ENCODE measurements around the gene NEU1. TPM values are rescaled to one million over a fixed set of nuclear protein-coding genes. Genes with fewer than 3 reads are reported as not detected.
"Not testable (repeated sequence)": the region's sequence is repeated elsewhere in the genome, so short reads cannot be mapped to it uniquely, and the experiment has no call there.

Gene NEU1
- total RNA-seq, 1 donor from 2014 or later: 82.6 TPM

DNA sequence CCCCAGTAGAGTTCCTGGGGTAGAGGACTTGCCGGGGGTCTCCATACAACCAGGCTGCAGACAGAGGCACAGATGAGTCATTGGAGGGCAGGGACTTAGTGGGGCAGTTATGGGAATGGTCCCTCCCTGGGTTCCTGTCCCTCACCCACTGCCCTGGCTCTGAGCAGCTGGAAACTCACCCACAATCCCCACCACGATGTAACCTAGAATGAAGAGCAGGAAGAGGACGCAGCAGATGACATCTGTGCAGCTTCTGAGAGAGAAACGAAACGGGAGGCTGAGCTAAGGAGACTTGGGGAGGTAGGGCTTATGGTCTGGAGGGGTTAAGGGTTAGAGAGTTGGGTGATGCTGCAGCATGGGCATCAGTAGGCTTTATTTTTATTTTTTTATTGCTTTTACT is 13.3 kb upstream of the NEU1 start:
- DNase-seq (ENCODE audit: extremely low read depth, low read depth, low spot score): no peak

- DNase-seq (ENCODE audit: extremely low read depth, low read depth, low spot score): no peak
These were observed 12.4 kb upstream of the NEU1 start for GRCh38 chr6:31874836-31875572.

DNA sequence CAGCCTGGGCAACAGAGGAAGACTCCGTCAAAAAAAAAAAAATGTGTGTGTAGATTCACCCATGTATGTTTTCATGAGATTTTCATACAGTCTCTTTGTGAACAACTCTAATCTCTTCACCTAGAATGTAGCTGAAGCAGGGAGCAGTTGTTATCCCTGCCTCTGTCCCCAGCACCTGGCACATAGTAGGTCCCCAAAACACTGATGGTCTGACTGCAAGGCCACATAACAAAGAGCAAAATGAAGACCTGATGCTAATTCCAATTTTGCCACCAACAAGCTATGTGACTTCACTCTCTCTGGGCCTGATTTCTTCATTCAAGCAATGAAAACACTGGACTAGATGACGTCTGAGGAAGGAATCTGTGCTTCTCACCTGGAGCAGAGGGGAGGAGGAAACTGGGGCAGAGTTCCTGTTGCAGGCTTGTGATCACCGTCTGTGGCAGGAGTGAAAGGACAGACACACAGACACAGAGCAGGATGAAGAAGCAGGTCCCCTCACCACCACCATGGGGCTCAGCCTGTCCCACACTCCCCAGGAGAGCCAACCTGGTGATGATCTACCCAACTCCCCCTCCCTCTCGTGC is 11.6 kb upstream of the NEU1 start:
- DNase-seq (ENCODE audit: extremely low read depth, low read depth, low spot score): no peak

DNA sequence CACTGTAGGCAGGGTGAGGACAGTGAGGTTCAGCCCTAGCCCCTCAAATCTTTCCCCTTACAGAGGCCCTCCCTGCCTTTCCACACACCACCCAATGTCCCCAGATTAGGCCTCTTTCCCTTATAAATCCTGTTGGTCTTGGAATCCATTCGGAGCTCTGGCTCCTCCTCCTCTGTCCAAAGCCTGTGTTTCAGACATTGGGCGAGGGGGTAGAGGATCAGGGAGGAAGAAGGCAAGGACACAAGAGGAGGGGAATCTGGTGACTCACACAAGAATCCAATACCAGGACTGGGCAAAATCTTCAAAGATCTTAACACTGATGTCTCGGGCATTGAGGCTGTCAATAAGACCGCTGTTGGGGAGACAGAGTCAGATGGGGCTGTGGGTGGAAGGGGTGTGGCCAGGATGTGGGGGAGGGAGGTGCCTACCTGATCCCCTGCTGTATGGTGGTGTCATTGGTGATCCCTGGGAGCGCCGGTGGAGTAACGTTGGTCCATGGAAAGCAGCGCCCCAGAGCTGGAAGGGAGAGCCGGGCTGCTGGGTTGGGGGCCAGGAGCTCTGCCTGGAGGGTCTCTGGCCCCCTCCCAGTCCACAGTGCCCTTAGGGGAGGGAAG is 8.5 kb upstream of the NEU1 start:
- DNase-seq (ENCODE audit: extremely low read depth, low read depth, low spot score): no peak

GRCh38 chr6:31870385-31870921 is 7.8 kb upstream of the NEU1 start:
- DNase-seq (ENCODE audit: extremely low read depth, low read depth, low spot score): no peak

- no peak for DNase-seq (ENCODE audit: extremely low read depth, low read depth, low spot score)
These were observed 6.7 kb upstream of the NEU1 start for GRCh38 chr6:31869343-31869742.

DNA sequence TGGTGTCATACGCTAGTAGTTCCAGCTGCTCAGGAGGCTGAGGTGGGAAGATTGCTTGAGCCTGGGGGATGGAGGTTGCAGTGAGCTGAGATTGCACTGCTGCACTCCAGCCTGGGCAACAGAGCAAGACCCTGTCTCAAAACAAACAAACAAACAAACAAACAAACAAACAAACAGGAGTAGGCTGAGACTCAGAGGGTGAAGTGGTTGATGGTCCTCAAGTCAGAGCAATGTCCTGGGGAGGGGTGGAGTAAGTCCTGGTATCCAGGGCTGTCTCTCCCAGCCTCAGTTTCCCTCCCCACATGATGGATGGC is 6.0 kb upstream of the NEU1 start:
- not testable (repeated sequence) for DNase-seq (ENCODE audit: extremely low read depth, low read depth, low spot score)

GRCh38 chr6:31865205-31866118 is 2.8 kb upstream of the NEU1 start:
- no peak for DNase-seq (ENCODE audit: extremely low read depth, low read depth, low spot score)

GRCh38 chr6:31864818-31865204 is 2.2 kb upstream of the NEU1 start:
- no peak for DNase-seq (ENCODE audit: extremely low read depth, low read depth, low spot score)

- DNase-seq (ENCODE audit: extremely low read depth, low read depth, low spot score): not testable (repeated sequence)
These were observed 1.5 kb upstream of the NEU1 start for GRCh38 chr6:31864123-31864562.

GRCh38 chr6:31861919-31862343 is 690 bp downstream of the NEU1 start:
- no peak for DNase-seq (ENCODE audit: extremely low read depth, low read depth, low spot score)

GRCh38 chr6:31861150-31861549 is 1.5 kb downstream of the NEU1 start:
- DNase-seq (ENCODE audit: extremely low read depth, low read depth, low spot score): no peak

- DNase-seq (ENCODE audit: extremely low read depth, low read depth, low spot score): no peak
These were observed 2.3 kb downstream of the NEU1 start for GRCh38 chr6:31860349-31860748.

- no peak for DNase-seq (ENCODE audit: extremely low read depth, low read depth, low spot score)
These were observed 2.7 kb downstream of the NEU1 start for GRCh38 chr6:31859923-31860322.

- DNase-seq (ENCODE audit: extremely low read depth, low read depth, low spot score): no peak
These were observed 3.9 kb downstream of the NEU1 start for GRCh38 chr6:31858707-31859106.

- not testable (repeated sequence) for DNase-seq (ENCODE audit: extremely low read depth, low read depth, low spot score)
These were observed 4.8 kb downstream of the NEU1 start for GRCh38 chr6:31857774-31858173.

- not testable (repeated sequence) for DNase-seq (ENCODE audit: extremely low read depth, low read depth, low spot score)
These were observed 10.5 kb downstream of the NEU1 start for GRCh38 chr6:31851980-31852718.

- DNase-seq (ENCODE audit: extremely low read depth, low read depth, low spot score): no peak
These were observed 11.2 kb downstream of the NEU1 start for GRCh38 chr6:31851485-31851832.

- DNase-seq (ENCODE audit: extremely low read depth, low read depth, low spot score): no peak
These were observed 11.7 kb downstream of the NEU1 start for GRCh38 chr6:31850765-31851484.
